Thyroid gland (tissue), 4 donors: ENCODE data around the gene SEMA4A. TPM values are rescaled to one million over a fixed set of nuclear protein-coding genes. Genes with fewer than 3 reads are reported as not detected.

Source experiments
- DNase-seq, 2 donors: peaks; one replicate each; pipeline ENCODE4 v3.0.0-alpha.2; 2019
- H3K27ac ChIP-seq, 3 donors: fragments of 200-600 bp; sonication (generic); 1 replicate in 2 of 3; 2 replicates in 1 of 3; pipeline ENCODE4 v1.5.1; 2016 to 2019; ENCODE audit warnings: mild to moderate bottlenecking in 1 of 3, moderate library complexity in 1 of 3
- H3K27me3 ChIP-seq: fragments of 200-600 bp; sonication (generic); one replicate; pipeline ENCODE4 v1.5.1; 2019
- H3K36me3 ChIP-seq, 2 donors: fragments of 200-600 bp; sonication (generic); one replicate each; pipeline ENCODE4 v1.5.1; 2016 to 2019
- H3K4me1 ChIP-seq, 2 donors: fragments of 200-600 bp; sonication (generic); one replicate each; pipeline ENCODE4 v1.5.1; 2017 to 2019
- H3K4me3 ChIP-seq, 3 donors: fragments of 200-600 bp; sonication (generic); replicated peaks in 1 of 3; 1 replicate in 2 of 3; 2 replicates in 1 of 3; pipeline ENCODE4 v1.5.1; 2016; ENCODE audit warnings: mild to moderate bottlenecking in 1 of 3
- H3K9me3 ChIP-seq: fragments of 200-600 bp; sonication (generic); one replicate; pipeline ENCODE4 v1.5.1; 2017
- CTCF ChIP-seq, 6 experiments: fragments of 200-600 bp in 3 of 6; fragments of 450-650 bp in 3 of 6; sonication (generic) in 3 of 6; IDR thresholded peaks; one replicate each; pipeline ENCODE4 v1.5.1; 2016 to 2019; ENCODE audit warnings: antibody characterized with exemption in 6 of 6, mild to moderate bottlenecking in 2 of 6, inconsistent platforms in 1 of 6, moderate library complexity in 1 of 6
- POLR2A ChIP-seq, 2 donors: fragments of 450-650 bp; IDR thresholded peaks; one replicate each; pipeline ENCODE4 v1.6.1; 2017; ENCODE audit warnings: antibody characterized with exemption in 2 of 2, mild to moderate bottlenecking in 2 of 2, moderate library complexity in 1 of 2
- WGBS, 2 donors: methylation state at CpG; one replicate each; pipeline ENCODE4 v1.1.5; 2017; 5-methylcytosine and 5-hydroxymethylcytosine counted together
- intact Hi-C: fragments of 100-400 bp; cut with DNase I; formaldehyde crosslinking; loops from one replicate; pipeline ENCODE4 v1.15.1; 2023
- total RNA-seq, 4 donors: library from RNA; depleted of rRNA; stranded (reverse); fragments of >200 nt; gene quantifications; one replicate each; pipeline ENCODE4 v1.2.3, GENCODE V29; 2016

Gene SEMA4A
- total RNA-seq, 4 donors from 2014 or later, result 21.5 to 50.8 (median 37.5) TPM

GRCh38 chr1:156108057-156108456 is 45.3 kb upstream of the SEMA4A start:
- intact Hi-C loops, result no loop called here
- WGBS, 2 donors, result 88 to 96% methylated on average over 3 of the region's 3 CpGs
- no peak for DNase-seq
- Histone ChIP-seq H3K4me3 (no peak overlapping the region), H3K36me3 (no peaks in the 10 kb centered on the region), H3K27me3 (no peaks in the 10 kb centered on the region), H3K9me3 (no peaks in the 10 kb centered on the region), H3K27ac (peak overlapping the region in 2 of 3 donors; percentile 97 to 98), H3K4me1 (peaks cover 36 to 67% of the 10 kb centered on the region in 2 donors)
- TF ChIP-seq CTCF (IDR thresholded peaks at IDR 0.05) (no peak), POLR2A (IDR thresholded peaks at IDR 0.05) (no peak)

GRCh38 chr1:156108664-156109241 is 44.6 kb upstream of the SEMA4A start:
- Histone ChIP-seq H3K9me3 (no peaks in the 10 kb centered on the region), H3K27ac (peak overlapping the region in 2 of 3 donors; percentile 97 to 98), H3K36me3 (no peaks in the 10 kb centered on the region), H3K4me3 (no peak overlapping the region), H3K4me1 (peaks cover 32 to 67% of the 10 kb centered on the region in 2 donors), H3K27me3 (no peaks in the 10 kb centered on the region)
- no peak for DNase-seq
- TF ChIP-seq POLR2A (IDR thresholded peaks at IDR 0.05) (no peak), CTCF (IDR thresholded peaks at IDR 0.05) (no peak)
- intact Hi-C loops, result no loop called here
- WGBS, 2 donors, result 91 to 95% methylated on average over 6 of the region's 6 CpGs

- H3K9me3 ChIP-seq, result no peaks in the 10 kb centered on the region
- intact Hi-C loops, result no loop called here
- H3K4me1 ChIP-seq, result peaks cover 22 to 59% of the 10 kb centered on the region in 2 donors
- DNase-seq, result no peak
- H3K27me3 ChIP-seq, result no peaks in the 10 kb centered on the region
- H3K4me3 ChIP-seq, result no peak overlapping the region
- TF ChIP-seq POLR2A (IDR thresholded peaks at IDR 0.05), result no peak
- no peak for TF ChIP-seq CTCF (IDR thresholded peaks at IDR 0.05)
- H3K36me3 ChIP-seq, result no peaks in the 10 kb centered on the region
- WGBS, 2 donors, result 57 to 68% methylated on average over 2 of the region's 2 CpGs
- H3K27ac ChIP-seq, result no peak overlapping the region
These were observed 43.1 kb upstream of the SEMA4A start for GRCh38 chr1:156110252-156110651.

GRCh38 chr1:156111355-156111962 is 41.9 kb upstream of the SEMA4A start:
- intact Hi-C loops, result no loop called here
- TF ChIP-seq POLR2A (IDR thresholded peaks at IDR 0.05) (no peak), CTCF (IDR thresholded peaks at IDR 0.05) (no peak)
- H3K36me3 ChIP-seq, result no peaks in the 10 kb centered on the region
- DNase-seq, result no peak
- peak overlapping the region in 2 of 3 donors; percentile 13 to 51 for H3K27ac ChIP-seq
- H3K27me3 ChIP-seq, result no peaks in the 10 kb centered on the region
- H3K9me3 ChIP-seq, result no peaks in the 10 kb centered on the region
- H3K4me3 ChIP-seq, result no peak overlapping the region
- peaks cover 16 to 49% of the 10 kb centered on the region in 2 donors for H3K4me1 ChIP-seq
- WGBS, 2 donors, result 46 to 53% methylated on average over 4 of the region's 4 CpGs
